ENCODE results near the gene ZNF275.
"Not testable (repeated sequence)": the region's sequence is repeated elsewhere in the genome, so short reads cannot be mapped to it uniquely, and the experiment has no call there.

The ZNF275 gene

DNA sequence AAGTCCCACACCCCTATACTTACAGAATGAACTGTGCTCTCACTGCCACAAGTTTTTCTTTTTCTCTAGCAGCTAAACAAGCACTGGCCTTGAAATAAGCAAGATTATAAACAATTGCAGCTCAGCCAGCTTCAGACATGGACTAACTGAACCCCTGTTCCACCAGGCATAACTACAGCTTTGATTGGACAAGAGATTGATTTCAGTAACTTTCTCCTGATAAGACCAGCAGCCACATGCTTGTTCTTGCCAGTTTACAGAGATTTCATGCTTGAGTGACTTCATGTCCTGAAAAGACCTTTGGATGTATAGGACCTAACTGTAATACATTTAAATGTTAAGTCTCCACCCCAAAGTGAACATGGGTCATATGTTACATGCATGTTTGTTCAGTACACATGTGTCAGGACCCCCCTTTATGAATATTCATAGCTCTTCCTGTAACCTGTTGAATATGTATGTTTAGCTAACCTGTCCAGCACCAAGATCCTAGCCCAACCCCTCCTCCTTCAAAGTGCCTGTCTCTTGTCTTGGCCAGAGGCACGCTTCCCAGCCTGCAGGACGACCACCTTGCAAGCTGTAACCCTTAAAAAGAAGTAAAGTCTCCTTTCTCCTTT, 27.9 kb downstream of the ZNF275 start:
- DNase-seq = no peak

DNA sequence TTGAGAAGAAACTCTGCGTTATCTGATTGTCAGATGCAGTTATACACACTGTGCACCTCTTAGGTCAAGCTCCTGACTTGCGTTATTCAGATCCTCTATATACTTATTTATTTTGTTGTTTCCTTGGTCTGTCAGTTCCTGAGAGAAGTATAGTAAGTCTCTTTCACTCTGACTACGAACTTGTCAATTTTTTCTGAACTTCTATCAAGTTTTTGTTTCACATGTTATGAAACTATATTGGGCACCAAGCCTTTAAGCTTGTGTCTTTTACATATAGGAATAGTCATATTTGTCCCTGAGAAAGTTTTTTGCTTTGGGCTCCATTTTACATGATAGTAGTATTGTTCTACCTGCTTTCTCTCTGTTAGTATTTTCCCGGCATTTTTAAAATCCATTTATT, 31.7 kb downstream of the ZNF275 start:
- no peak for DNase-seq

DNA sequence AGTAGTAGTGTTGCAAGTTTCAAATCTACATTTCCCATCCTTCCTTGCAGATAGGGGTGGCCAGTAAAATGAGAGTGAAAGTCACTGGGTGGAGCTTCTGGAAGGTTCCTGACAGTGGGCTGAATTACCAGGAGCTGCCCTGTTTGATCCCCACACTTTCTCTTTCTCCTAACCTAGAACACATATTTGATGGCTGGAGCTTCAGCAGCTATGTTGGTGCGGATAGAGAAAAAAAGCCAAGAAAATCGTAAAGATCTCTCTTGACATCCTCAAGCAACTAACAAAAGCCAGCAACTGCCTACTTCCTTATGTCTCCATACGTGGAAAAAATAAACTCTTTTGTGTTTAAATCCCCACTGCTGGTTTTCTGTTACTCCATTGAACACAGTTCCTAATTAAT, 32.2 kb downstream of the ZNF275 start:
- DNase-seq = no peak

DNA sequence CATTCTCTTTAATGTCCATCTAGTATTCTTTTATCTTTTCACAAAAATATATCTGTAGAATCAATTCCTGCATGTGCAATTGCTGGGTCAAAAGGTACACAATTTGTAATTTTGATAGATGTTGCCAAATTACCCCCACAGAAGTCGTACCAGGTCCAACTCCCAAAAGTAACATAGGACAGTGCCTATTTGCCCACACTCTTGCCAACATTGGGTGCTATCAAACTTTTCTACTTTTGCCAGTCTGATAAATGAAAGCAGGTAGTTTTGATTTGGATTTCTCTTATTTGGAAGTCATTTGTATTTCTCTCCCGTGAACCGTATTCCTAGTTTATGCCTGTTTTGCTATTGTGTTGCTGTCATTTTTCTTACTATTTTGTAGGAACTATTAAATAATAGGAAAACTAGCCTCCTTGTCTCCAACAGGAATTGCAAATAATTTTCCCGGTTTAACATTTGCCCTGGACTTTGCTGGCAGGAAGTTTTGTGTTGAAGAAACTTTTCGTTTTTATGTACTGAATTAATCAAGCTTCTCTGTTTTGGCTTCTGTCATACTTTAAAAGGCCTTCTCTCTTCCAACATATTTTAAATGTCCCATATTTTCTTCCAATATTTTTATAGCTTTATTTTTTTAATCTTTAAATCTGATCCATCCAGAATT, 33.1 kb downstream of the ZNF275 start:
- no peak for DNase-seq

DNA sequence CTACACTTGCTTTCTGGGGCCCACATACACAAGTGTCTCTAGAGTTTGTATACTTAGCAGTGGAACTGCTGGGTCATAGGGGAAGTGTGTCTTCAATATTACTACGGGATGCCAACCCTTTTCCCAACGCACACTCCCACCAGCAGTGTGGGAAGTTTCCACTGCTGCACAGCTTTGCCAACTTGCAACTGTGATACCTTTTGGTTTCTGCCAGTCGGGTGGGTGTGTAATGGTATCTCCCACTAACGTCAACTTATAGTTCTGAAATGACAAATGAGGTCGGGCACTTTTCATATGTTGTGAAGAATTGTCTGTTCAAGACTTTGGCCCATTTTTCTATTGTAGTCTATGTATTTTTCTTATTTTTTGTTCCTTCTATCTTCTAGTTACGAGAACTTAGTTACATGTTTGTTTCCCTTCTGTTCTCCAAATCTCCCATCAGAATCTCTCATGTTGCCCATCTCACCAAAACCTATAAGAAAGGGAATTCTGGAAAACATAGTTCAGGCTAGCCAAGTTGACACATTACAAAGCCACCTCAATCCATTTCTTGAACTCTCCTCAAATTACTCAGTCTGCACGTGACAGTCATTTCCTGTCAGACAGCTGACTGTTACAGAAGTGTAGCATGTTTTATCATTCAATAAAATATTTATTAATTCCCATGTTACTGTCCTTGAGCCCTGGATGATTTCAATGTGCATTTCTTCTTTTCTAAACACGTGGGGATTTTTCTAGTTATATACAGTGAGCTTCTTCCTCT, 36.5 kb downstream of the ZNF275 start:
- DNase-seq = no peak

DNA sequence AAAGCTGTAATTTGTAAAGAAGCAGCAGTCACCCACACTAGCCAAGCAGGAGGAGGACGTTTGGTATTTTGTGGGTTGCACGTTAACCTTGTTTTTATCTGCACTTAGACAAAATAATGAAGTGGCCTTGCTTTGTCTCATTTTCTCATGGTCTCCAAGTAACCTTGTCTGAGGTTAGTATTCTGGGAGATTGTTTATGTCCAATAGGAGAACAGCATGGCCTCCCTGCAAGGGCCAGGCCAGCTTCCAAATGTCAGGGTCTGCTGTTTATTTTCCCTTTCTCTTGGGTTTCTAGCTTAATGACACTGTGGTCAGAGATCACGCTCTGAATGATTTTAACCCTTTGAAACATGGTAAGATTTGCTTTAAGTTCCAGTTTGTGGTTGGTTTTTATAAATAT, 37.3 kb downstream of the ZNF275 start:
- no peak for DNase-seq

DNA sequence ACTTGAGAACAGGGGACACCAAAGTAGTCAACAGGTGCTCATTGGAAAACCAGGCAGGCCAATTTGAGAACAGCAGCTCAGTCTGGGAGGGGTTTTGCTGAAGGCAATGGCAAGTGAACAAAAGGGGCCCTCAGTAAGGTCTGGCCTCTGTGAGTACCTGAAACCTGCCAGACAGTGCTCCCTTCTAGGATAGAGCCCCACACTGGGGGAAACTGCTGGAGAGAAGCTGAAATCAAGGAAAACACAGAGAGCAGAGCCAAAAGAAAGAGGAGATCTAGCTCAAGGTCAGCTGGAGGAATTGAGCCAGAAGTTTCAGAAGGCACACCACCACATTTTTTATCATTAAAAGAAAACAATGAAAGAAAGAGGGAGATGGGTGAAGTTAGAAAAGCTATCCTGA, 39.0 kb downstream of the ZNF275 start:
- no peak for DNase-seq

DNA sequence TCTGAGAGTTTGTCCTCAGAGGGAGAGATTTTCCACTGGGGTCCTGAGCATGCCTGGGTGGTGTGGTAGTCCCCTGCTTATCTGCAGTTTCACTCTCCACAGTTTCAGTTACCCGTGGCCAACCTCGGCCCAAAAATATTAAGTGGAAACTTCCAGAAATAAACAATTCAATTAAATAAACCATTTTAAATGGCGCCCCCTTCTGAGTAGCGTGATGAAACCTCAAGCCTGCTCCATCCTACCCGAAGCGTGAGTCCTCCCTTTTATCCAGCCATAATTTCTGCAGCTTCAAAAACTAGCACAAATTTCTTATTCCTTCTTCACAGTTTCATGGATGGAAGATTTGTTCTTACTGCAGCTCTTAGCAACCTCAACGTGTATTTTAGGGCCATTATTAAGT, 40.5 kb downstream of the ZNF275 start:
- no peak for DNase-seq

DNA sequence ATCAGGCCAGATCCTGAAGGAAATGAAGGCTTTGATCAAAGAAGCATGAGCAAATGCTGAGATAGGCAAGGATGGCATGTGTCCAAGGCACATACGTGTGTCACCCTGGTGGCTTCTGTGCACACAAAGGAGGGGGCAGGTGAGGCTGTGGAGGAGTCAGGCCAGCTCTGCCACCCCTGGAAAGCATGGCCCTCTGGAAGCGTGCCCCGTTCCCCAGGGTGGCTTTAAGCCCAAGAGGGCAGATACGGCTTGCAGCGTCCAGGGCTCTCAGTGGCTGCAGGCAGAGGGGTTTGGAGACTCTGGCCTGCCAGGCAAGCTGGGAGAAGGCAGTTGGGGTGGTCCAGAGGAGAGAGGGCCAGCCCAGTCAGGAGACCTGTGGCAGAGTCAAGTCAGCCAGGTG, 41.6 kb downstream of the ZNF275 start:
- DNase-seq = no peak

DNA sequence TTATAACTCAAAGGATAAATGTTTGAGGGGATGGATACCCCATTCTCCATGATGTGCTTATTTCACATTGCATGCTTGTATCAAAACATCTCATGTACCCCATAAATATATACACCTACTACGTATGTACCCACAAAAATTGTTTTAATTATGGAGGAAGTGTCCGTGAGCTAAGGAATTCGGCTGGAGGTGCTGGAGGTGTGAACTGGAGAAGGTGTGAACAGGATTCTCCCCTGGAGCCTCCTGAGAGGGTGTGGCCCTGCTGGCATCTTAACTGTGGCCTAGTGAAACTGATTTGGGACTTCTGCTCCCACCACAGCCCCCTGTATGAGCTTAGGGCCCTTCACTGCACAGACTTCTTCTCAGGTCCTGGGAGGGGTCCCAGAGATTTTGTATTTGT, 43.8 kb downstream of the ZNF275 start:
- DNase-seq = no peak

DNA sequence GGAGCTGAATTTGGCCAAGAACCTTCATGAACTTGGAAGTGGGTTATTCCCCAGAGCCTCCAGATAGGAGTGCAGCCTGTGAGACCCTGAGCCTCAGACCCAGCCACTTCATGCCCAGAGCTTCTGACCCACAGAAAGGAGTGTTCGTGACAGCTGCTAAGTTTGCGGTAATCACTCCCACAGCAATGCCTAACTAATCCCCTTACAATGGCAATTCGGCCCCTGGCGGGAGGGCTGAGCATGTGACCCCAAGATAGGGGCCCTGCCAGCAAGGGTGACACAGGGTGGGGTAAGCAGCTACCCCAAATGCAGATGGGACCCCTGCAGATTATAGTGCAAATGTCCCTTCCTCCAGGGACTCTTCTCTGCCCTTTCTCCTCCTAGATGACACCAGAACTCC, 44.7 kb downstream of the ZNF275 start:
- no peak for DNase-seq

DNA sequence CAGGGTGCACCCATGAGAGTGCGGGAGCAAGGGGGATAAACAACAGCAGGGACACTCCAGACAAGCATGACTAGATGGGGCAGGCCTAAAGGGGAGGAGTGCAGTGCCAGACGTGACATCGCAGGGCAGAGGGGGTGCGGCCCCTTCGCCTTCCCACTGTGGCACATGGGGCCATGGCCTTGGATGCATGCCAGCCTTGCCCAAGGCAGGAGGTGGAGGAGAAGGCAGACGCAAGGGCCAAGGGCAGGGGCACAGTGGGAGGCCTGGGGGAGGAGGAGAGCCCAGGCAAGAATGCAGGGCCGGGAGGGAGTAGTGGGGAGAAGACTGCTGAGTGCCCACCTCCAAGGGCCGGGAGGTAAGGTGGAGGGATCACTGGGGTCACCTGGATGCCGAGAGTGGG, 45.6 kb downstream of the ZNF275 start:
- DNase-seq = no peak

DNA sequence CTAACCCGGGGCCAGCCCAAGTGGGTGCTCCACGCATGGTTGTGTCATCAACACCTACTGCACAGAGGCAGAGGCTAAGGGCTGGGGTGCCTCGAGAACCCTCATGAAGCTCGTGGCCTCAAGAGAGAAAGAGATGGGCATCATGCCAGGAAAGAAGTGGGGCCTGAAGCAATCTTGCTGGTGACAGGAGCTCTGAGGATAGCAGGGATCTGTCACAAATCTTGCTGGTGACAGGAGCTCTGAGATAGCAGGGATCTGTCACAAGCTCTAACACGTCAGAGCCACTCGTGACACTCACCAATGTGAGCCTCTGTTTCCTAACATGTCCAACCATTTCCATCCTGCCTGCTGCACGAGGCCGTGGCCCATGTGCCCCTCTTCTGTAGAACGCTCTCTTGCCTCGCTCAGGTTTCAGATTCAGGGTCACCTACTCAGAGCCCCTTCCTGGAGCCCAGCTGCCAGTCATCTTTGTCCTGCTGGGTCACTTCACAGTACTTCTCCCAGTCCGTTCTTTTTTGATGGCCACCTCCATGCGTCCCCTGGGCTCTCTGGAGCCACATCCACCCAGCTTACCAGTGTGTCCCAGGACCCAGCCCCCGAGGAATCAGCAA, 46.1 kb downstream of the ZNF275 start:
- no peak for DNase-seq

DNA sequence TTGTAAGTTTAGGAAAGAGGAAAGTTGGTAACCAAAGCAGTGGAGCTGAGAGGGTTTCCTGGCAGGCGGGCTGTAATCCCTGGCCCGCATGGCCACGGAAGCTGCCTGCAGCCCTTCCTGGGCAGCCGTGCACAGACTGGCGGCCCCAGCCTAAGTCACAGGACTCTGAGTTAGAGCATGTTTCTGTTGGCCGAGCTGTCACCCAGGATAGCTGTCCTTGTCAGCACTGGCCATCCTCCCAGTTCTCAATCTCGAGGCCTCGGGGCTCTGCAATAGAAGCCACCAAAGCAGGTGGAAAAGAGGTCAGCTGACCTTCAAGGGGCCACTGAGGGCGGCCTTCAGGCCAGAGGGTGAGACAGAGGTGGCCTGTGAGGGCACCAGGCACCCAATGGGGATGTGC, 46.7 kb downstream of the ZNF275 start:
- DNase-seq = no peak

DNA sequence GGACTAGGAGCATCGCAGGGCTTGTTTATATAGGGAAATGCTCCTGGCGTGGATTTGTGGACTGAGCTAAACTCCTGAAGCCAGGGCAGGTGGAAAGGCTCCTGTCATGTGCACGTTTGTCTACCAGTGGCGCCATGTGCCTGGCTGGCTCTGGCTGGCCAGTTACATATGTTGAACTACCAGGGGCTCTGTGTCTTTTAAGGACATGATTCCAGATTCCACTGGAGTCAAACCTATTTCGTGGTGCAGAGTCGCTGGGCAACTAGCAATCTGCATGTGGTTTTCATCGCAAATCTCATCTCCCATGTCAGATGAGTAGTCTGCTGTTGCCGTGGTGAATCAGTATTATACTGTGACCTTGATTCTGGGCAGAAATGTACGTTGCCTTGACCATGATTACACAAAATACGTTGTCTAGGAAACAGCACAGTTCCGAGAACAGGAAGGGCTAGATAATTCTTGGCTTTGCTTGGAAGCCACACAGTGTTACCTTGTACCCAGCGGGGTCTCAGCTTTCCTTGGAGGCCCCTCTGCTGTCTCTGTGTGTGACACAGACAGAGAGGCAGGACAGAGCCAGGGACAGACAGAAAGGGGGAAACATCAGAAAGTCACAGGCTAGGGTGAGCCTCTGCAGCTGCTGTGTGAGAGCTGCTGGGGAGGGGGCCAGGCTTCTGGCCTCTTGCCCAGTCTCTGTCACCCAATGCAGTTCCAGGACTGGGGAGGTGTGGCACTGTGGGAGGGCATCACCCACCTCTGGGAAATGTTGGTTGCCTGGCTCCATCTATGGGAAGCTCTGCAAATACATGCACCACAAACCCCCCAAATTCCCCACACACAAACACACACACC, 48.0 kb downstream of the ZNF275 start:
- DNase-seq = peak; percentile 14

DNA sequence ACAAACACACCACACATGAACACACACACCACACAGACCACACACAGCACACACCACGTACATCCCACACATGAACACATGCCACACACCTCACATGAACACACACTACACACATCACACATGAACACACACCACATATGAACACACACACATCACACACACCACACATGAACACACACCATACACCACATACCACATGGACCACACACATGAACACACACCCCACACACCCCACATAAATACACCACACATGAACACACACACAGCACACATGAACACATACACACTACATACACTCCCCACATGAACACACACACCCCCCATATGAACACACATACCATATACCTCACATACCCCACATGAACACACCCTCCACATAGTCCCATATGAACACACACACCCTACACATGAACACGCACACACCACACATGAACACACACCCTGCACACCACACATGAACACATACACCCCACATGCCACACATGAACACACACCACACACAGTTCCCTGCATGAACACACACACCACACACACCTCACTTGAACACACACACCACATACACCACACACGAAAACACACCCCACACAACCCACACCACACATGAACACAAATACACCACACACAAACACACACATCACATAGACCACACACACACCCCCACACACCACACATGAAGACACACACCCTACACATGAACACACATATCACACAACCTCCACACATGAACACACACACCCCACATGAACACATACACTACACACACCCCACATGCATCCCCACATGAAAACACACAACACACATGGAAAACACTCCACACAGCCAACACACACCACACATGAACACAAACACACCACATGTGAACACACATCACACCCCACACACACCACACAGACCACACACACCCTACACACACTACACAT, 48.9 kb downstream of the ZNF275 start:
- DNase-seq = no peak

DNA sequence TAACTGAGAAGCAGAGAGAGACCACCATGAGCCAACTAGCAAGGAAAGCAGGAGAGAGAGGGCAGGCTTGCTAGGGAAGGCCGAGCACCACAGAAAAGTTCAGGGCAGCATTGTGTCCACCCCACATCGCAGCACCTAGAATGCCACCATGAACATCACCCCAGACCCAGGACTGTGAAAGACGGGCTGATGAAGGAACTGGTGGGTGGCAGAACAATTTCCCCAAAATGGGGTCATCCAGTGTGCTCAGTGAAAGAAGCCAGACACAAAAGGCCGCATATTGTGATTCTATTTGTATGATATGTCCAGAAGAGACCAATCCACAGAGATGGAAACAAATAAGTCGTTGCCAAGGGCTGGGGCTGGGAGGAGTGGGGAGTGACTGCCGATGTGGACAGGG, 50.4 kb downstream of the ZNF275 start:
- DNase-seq = no peak

DNA sequence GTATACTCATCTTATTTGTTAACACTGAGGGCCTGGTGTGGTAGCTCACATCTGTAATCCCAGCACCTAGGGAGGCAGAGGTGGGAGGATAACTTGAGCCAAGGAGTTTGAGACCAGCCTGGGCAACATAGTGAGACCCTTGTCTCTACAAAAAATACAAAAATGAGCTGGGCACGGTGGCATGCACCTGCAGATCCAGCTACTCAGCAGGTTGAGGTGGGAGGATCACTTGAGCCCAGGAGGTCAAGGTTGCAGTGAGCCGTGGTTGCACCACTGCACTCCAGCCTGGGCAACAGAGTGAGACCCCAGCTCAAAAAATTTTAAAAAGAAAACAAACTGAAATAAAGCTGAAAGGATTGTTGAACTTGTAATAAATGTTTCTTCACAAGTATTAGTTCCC, 51.0 kb downstream of the ZNF275 start:
- DNase-seq = not testable (repeated sequence)

DNA sequence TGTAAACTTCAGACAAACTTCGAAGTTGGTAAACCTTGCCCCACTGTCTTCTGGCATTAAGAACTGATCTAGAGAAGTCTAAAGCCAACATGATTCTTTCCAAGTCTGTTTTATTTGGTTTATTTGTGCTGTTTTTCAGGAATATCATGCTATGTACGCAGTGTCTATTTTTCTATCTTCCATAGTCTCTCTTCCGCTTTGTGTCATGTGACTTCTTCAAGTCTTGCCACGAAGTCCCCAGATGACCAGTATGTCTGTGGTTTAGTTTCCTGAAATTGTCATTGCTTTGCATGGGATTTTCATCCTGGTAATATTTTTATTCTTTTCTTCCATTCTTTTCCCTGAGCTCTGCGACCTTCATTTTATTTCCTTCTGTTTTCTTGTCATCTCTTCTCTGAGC, 52.1 kb downstream of the ZNF275 start:
- DNase-seq = no peak

DNA sequence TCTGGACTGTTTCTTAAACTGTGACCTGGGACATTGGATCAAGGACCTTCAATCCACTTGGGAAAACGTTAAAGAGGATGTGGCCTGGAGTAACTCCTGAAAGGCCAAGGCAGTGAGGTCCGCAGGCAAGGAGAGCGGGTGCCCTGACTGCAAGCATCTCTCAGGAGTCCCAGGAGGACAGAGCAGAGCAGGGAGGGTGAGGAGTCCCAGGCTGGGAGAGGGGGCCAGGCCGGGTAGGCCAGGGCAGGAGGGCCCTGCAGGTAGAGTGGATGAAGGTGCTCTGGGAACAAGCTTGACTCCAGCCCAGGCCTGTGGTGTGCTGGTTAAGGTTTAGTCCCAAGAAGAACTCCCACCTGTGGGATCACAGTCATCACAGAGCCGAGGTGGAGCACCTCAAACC, 53.4 kb downstream of the ZNF275 start:
- no peak for DNase-seq

DNA sequence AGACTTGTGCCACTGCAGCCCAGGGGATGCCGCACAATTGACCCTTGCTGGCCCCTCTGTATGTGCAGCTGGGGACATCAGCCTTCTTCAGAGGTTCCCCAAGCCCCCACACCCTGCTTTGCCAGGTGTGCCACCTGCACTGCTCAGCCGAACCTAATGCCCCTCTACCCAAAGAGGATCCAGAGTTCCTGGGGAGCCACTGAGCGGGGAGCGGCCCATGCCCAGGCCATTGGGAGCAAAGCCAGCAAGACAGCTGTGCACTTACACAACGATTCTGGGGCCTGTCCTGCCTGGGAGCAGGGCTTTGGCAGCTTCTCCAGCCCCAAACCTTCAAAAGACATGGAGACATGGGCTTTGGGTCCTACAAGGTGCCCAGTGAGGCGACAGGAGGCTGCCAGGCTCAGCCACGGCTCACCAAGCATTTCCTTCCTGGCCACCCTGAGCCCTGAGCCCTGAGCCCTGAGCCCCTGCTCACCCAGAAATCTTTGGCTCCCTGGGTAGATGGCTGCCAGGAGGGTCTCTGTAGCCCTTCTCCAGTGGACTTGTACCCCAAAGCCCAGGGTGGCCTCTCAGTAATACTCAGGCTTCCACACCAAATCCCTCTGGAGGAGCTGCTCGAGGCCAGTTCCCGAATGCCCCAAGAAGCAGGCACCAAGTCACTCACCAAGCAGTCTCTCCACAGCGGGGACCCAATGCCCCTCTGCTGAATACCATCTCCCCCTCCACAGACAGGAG, 54.2 kb downstream of the ZNF275 start:
- no peak for DNase-seq

All from activated naive CD4-positive, alpha-beta T cell treated with anti-CD3 and anti-CD28 coated beads, Interleukin-2, amount 50 U/mL, for 16 hours (primary cell).